SK-N-MC (cell line): Measurements from ENCODE around the gene NOS2.

ENCODE experiments used
- EZH2 ChIP-seq: fragments of 200-600 bp; sonication (generic); IDR thresholded peaks from one replicate; pipeline ENCODE4 v1.6.1; 2017; ENCODE audit warnings: antibody characterized with exemption
- FOXP2 ChIP-seq: optimal IDR thresholded peaks from 2 replicates; pipeline ENCODE3; 2011; ENCODE audit warnings: mild to moderate bottlenecking, moderate library complexity; ENCODE audit not compliant: insufficient read depth; ENCODE audit errors: extremely low read length, control extremely low read depth
- POLR2AphosphoS5 ChIP-seq: IDR thresholded peaks from 2 replicates; pipeline ENCODE4 v1.6.1; 2012; ENCODE audit warnings: mild to moderate bottlenecking, low read depth, low read length, borderline replicate concordance

DNA sequence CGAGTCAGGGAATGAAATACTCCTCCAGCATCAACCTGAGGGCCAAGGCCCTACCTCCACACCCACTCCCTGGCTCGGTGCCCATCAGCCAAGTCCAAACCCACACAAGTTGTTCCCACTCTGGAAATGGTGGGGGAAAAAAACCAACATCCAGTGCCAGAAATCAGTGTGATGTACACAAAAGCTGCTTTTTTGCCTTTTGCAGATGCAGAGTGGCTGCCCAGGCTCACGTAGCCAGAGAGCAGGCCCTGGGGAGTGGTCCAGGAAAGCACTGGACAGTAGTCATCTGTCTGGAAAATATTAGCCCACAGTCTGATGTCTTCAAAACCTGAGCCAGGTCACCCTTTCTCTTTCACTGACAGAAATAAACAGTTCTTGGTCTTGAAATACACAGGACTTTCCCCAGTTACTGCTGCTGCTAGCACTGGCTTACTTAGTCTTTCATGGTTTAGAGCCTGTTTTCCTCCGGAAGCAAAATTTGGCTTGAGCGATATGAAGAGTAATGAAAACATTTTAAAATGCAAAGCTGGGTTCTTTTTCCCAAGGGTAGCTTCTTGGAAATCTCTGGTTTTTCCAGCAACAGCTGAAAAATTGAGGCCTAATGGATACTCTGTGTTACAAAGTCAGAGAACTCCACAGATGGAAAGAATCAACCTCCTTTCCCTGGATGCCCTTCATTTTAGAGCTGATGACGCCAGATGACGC, 18.2 kb upstream of the NOS2 start:
- no peak for TF ChIP-seq POLR2AphosphoS5
- TF ChIP-seq EZH2: no peak
- no peak for TF ChIP-seq FOXP2
